Measurements from ENCODE around the gene RASL10B. TPM values are rescaled to one million over a fixed set of nuclear protein-coding genes. Genes with fewer than 3 reads are reported as not detected.

The RASL10B gene
- total and polyA plus RNA-seq, 7 donors: 3.4 to 10.7 (median 6.8) TPM

DNA sequence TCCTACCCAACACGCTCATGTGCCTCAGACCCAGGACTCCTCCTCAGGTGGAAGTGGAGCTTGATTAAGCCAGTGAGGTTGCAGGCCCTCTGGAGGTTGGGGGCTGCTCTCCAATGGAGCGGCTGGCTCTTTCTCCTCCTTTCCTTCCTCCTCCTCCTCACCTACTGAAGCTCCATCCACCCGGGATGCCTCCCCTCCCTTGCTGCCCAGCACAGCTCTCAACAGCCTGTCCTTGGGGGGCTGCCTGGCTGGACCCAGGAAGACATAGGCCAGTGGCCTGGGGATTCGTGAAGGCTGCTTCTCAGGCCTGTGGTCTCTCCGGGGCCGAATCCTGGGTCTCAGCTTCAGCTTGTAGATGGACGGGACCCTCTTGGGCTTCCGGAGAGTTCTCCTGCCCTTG lies 13.4 kb downstream of the RASL10B start:
- Histone ChIP-seq H3K36me3 (ENCODE audit: insufficient read depth in 1 of 2, low read depth in 1 of 2) (no peaks in the 10 kb centered on the region), H3K27ac (no peak overlapping the region), H3K9me3 (no peaks in the 10 kb centered on the region), H3K4me3 (no peak overlapping the region), H3K4me1 (peaks cover 13% of the 10 kb centered on the region), H3K27me3 (ENCODE audit: insufficient read depth in 3 of 3, low read length in 2 of 3) (peaks cover 0 to 11% (median 0%) of the 10 kb centered on the region in 3 donors)
- ATAC-seq (no peak), DNase-seq (no peak)
- intact Hi-C loops (cut with DNase I): loop anchor here (5.0 to 10.0 kb wide), 3 partner anchors 83 to 430 kb away; no protein-coding TSS in a partner anchor
- TF ChIP-seq, protein P1, sequence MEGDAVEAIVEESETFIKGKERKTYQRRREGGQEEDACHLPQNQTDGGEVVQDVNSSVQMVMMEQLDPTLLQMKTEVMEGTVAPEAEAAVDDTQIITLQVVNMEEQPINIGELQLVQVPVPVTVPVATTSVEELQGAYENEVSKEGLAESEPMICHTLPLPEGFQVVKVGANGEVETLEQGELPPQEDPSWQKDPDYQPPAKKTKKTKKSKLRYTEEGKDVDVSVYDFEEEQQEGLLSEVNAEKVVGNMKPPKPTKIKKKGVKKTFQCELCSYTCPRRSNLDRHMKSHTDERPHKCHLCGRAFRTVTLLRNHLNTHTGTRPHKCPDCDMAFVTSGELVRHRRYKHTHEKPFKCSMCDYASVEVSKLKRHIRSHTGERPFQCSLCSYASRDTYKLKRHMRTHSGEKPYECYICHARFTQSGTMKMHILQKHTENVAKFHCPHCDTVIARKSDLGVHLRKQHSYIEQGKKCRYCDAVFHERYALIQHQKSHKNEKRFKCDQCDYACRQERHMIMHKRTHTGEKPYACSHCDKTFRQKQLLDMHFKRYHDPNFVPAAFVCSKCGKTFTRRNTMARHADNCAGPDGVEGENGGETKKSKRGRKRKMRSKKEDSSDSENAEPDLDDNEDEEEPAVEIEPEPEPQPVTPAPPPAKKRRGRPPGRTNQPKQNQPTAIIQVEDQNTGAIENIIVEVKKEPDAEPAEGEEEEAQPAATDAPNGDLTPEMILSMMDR (IDR thresholded peaks at IDR 0.05): no peak
- 74 to 80% (median 79%) methylated on average over 8 of the region's 8 CpGs for WGBS, 3 donors

GRCh38 chr17:35745246-35745645 lies 13.8 kb downstream of the RASL10B start:
- intact Hi-C loops (cut with DNase I): loop anchor here (10.0 kb wide), 1 partner anchor 430 kb away; no protein-coding TSS in a partner anchor
- ATAC-seq: no peak
- no peak overlapping the region for H3K4me3 ChIP-seq
- no peak overlapping the region for H3K27ac ChIP-seq
- no peak for DNase-seq
- H3K4me1 ChIP-seq: peaks cover 13% of the 10 kb centered on the region
- TF ChIP-seq, protein P1 (IDR thresholded peaks at IDR 0.05): no peak
- 79 to 84% (median 82%) methylated on average over 7 of the region's 7 CpGs for WGBS, 3 donors
- H3K9me3 ChIP-seq: no peaks in the 10 kb centered on the region
- peaks cover 0 to 11% (median 0%) of the 10 kb centered on the region in 3 donors for H3K27me3 ChIP-seq (ENCODE audit: insufficient read depth in 3 of 3, low read length in 2 of 3)
- no peaks in the 10 kb centered on the region for H3K36me3 ChIP-seq (ENCODE audit: insufficient read depth in 1 of 2, low read depth in 1 of 2)

DNA sequence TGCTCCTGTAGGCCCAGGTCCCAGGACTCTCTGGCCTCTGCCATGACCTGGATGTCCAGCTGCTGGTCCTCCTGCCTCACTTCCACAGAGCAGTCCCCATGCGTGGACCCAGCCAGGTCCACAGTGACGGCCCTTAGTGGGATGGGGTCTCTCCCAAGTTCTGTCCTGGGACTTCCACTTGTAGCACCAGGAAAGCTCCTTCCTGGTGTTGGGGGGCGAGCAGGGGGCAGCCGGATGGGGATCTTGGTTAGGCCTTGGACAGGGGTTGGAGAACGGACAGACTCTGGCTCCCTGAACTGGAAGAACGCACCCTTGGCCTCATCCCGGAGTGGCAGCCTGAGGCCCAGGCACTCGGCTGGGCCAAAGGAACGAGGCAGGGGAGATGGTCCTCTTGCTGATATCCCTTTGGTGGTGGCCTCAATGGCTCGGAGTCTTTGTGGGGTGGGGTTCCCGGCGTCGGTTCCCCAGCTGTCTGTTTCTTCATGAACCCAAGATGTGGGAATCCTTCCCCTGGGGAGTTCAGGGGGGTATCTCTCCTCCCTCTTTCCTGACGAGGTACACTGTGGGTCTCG lies 14.4 kb downstream of the RASL10B start:
- H3K4me3 ChIP-seq: no peak overlapping the region
- TF ChIP-seq, protein P1 (IDR thresholded peaks at IDR 0.05): no peak
- no peak for ATAC-seq
- peaks cover 13% of the 10 kb centered on the region for H3K4me1 ChIP-seq
- H3K9me3 ChIP-seq: no peaks in the 10 kb centered on the region
- DNase-seq: no peak
- H3K36me3 ChIP-seq (ENCODE audit: insufficient read depth in 1 of 2, low read depth in 1 of 2): no peaks in the 10 kb centered on the region
- 79 to 84% (median 84%) methylated on average over 14 to 15 of the region's 15 CpGs for WGBS, 3 donors
- intact Hi-C loops (cut with DNase I): loop anchor here (10.0 kb wide), 1 partner anchor 431 kb away; no protein-coding TSS in a partner anchor
- peaks cover 0 to 12% (median 2%) of the 10 kb centered on the region in 3 donors for H3K27me3 ChIP-seq (ENCODE audit: insufficient read depth in 3 of 3, low read length in 2 of 3)
- no peak overlapping the region for H3K27ac ChIP-seq

- intact Hi-C loops (cut with DNase I): loop anchor here (1.0 to 10.0 kb wide), 3 partner anchors 134 to 433 kb away; no protein-coding TSS in a partner anchor
- H3K27me3 ChIP-seq (ENCODE audit: insufficient read depth in 3 of 3, low read length in 2 of 3): peaks cover 0 to 16% (median 4%) of the 10 kb centered on the region in 3 donors
- peak; percentile 86 to 93 (median 89) for ATAC-seq
Observed at GRCh38 chr17:35747540-35748017, 16.1 kb downstream of the RASL10B start.

More at GRCh38 chr17:35747540-35748017, 16.1 kb downstream of the RASL10B start:
- H3K4me3 ChIP-seq: no peak overlapping the region
- H3K27ac ChIP-seq: no peak overlapping the region
- H3K4me1 ChIP-seq: no peaks in the 10 kb centered on the region
- TF ChIP-seq, protein P1 (IDR thresholded peaks at IDR 0.05): peak; percentile 94
- DNase-seq: peak; percentile 67 to 84
- 26 to 30% (median 28%) methylated on average over 12 of the region's 12 CpGs for WGBS, 3 donors
- no peaks in the 10 kb centered on the region for H3K36me3 ChIP-seq (ENCODE audit: insufficient read depth in 1 of 2, low read depth in 1 of 2)
- H3K9me3 ChIP-seq: no peaks in the 10 kb centered on the region
